Umbilical cord (tissue), 2 donors: ENCODE results near the gene IFNL3. TPM values are rescaled to one million over a fixed set of nuclear protein-coding genes. Genes with fewer than 3 reads are reported as not detected.
"Not testable (repeated sequence)": the region's sequence is repeated elsewhere in the genome, so short reads cannot be mapped to it uniquely, and the experiment has no call there.

ENCODE experiments used
- DNase-seq: peaks from one replicate; pipeline ENCODE4 v3.0.0-alpha.2; 2015; ENCODE audit warnings: low spot score
- total RNA-seq: library from RNA; depleted of rRNA; stranded (reverse); fragments of >200 nt; gene quantifications from one replicate; pipeline ENCODE4 v1.2.3, GENCODE V29; 2014; ENCODE audit warnings: low replicate concordance; ENCODE audit not compliant: insufficient read depth

The IFNL3 gene
- total RNA-seq: not detected

- DNase-seq: not testable (repeated sequence)
These were observed at the start of gene IFNL3 for GRCh38 chr19:39244410-39245100. TSS of gene IFNL3 (minus strand) at chr19:39245006. CDS start at chr19:39244967, 39 bp downstream.

DNA sequence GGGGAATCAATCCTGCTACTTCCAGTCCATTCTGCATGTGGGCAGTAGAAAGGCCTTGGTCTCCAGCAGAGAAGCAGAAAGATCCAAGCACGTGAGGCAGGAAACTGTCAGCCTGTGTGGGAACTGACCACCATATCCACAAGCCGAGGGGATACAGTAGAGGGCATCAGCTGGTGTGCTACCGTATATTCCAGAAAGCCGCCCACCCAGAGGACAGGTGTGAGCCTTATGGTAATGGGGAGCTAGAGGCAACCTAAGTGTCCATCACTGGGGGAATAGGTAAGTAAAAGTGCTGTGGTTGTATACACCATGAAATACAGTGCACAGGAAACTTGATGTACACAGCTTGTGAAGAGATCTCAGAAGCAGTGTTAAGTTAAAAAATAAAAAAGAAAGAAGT, 48.6 kb upstream of the IFNL3 start:
- DNase-seq: no peak

DNA sequence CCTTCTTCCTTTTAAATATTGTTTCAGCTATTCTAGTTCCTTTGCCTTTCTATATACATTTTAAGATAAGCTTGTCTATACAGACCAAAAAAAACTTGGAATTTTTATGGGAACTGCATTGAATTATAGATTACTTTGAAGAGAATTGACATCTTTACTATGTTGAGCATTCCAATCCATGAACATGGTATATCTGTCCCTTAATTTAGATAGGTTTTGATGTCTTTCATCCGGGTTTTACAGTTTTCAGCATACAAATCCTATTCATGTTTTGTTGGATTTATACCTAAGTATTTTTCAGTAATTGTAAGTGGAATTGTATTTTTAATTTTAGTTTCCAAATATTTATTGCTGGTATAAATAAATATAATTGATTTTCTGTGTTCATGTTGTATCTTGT, 39.2 kb upstream of the IFNL3 start:
- DNase-seq: no peak

- no peak for DNase-seq
These were observed 37.2 kb upstream of the IFNL3 start for GRCh38 chr19:39282021-39282420.

- DNase-seq: no peak
These were observed 32.8 kb upstream of the IFNL3 start for GRCh38 chr19:39277598-39277997.

GRCh38 chr19:39276740-39277139, 31.9 kb upstream of the IFNL3 start:
- no peak for DNase-seq

DNA sequence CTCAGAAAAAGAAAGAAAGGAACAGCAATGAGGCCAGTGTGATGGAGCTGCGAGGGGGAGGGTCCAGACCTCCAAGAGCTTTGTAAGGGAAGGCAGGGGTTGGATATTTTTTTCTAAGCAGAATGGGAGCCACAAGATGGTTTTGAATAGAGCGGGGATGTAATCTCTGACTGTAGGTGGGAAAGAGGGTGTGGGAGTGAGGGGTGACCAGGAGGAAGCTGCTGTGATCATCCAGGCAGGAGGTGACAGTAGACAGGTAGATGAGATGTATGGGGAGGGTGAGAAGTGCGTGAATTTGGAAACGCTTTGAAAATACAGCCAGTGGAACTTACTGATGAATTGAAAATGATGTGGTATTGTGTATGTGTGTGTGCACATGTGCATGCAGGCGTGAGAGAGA, 30.8 kb upstream of the IFNL3 start:
- no peak for DNase-seq

GRCh38 chr19:39273859-39274258, 29.1 kb upstream of the IFNL3 start:
- DNase-seq: not testable (repeated sequence)

DNA sequence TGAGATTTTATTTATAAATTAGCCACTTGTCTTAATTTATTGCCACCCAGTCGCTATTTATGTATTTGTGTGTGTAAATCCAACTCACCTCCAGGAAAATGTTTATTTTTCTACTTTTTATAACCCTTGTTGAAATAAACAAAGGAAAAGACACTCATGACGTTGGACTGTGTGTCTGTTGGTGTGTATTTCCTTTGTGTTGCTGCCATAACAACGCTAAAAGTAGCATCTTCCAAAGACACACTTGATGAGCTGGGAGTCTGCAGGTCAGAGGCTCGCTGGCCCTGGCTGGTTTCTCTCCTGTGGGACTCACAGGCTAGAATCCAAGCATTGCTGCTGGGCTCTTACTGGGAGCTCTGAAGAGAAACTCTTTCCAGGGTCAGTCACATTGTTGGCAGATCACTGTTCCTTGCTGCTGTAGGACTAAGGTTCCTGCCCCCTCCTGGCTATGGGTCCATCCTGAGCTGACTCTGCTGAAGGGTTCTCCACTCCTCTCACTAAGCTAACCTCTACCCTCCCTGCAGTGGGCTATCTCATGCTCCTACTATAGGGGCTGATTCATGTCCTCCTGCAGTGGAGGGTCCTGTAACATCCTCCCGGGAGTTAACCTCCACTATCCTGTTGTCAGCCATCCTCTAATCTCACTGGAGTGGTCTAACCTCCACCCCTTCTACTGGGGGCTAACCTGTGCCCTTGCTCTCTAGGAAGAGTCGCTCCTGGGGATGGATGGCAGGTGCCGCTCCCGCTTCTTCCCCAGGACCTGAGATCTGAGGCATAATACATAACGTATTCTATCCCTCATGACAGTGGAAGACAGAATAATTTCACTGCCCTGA, 25.4 kb upstream of the IFNL3 start:
- no peak for DNase-seq

DNA sequence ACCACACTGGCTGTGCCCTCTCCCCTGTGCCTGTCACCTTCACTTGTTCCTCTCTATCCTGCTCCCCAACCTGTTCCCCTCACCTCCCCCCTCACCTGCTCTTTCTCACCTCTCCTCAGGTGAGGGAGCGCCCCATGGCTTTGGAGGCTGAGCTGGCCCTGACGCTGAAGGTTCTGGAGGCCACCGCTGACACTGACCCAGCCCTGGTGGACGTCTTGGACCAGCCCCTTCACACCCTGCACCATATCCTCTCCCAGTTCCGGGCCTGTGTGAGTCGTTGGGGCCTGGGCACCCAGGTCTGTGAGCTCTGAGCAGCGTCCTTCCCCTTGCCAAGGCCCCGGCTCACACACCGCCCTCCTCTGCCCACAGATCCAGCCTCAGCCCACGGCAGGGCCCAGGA, 24.6 kb upstream of the IFNL3 start:
- not testable (repeated sequence) for DNase-seq

DNA sequence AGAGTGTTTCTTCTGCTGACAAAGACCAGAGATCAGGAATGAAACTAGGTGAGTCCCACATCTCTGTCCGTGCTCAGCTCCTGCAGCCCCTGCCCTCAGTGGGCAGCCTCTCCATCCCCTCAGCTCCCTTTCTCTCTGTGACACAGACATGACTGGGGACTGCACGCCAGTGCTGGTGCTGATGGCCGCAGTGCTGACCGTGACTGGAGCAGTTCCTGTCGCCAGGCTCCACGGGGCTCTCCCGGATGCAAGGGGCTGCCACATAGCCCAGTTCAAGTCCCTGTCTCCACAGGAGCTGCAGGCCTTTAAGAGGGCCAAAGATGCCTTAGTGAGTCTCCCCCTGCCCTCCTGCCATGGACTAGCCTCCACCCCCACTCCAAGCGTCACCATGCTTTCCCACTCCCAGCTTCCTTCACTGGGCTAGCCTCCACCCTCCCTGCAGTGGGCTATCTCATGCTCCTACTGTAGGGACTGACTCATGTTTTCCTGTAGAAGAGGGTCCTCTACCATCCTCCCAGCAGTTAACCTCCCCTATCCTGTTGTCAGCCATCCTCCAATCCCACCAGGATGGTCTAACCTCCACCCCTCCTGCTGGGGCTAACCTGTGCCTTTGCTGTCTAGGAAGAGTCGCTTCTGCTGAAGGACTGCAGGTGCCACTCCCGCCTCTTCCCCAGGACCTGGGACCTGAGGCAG, 23.9 kb upstream of the IFNL3 start:
- not testable (repeated sequence) for DNase-seq

GRCh38 chr19:39268085-39268484, 23.3 kb upstream of the IFNL3 start, which contains the start of gene IFNL2:
TSS of gene IFNL2 (plus strand) at chr19:39268396. CDS start at chr19:39268569, 173 bp downstream.
- DNase-seq: not testable (repeated sequence)

GRCh38 chr19:39265321-39265916, 20.6 kb upstream of the IFNL3 start:
- no peak for DNase-seq

GRCh38 chr19:39264306-39265290, 19.8 kb upstream of the IFNL3 start:
- DNase-seq: peak; percentile 27

GRCh38 chr19:39263912-39264305, 19.1 kb upstream of the IFNL3 start:
- DNase-seq: no peak

DNA sequence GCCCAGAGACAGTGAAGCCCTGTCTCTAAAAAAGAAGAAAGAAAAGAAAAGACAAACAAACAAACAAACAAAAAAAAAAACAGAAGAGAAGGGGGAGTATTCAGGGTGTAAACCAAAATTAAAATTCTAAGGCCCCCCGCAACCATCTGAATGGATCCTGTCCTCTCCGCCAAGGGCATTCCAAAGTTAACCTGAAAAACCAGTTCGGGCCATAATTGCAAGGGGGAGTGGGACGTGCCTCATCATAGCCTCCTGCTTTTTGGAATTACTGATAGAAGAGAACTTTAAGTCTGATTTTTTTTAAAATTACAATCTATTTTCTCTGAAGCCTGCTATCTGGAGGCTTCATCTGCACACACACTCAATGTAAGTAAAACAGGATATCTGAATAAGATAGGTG, 17.7 kb upstream of the IFNL3 start:
- no peak for DNase-seq

- no peak for DNase-seq
These were observed 16.9 kb upstream of the IFNL3 start for GRCh38 chr19:39261704-39262103.

GRCh38 chr19:39257227-39257626, 12.4 kb upstream of the IFNL3 start:
- no peak for DNase-seq

DNA sequence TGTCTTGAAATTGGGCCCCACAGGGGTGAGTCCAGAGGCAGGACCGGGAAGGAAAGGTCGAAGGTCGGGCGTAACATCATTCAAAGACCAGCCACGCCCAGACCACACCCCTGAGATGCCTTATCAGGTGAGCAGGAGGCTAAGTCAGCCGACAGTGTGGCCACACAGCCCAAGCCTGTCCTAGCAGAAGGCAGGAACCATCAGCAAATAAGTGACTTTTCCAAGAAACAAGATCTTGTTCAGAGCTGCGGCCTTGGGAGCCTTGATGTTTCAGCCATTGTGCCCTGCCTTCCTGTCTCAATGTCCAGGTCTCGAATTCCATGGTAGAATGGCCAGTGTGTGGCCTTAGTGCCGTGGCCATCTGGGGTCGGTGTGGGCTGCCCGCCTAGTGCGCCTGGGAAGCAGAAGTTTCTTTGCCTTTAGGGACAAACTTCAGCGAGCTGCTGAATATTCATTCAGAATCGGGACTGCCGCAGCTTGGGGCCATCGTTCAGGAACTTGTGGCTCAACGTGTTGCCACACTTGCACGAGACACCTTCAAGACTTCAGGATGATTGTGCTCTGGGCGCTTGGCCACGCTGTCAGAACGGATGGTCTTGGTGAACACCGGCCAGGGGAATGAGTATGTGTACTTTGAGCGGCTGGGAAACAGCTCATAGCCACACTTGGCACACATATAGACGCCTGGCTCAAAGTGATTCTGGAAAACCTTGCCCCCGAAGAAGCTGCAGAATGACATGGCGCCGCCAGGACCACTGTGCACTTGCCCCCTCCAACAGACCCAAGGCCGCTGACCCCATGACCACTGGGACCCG, 9.9 kb upstream of the IFNL3 start:
- DNase-seq: no peak
